Anterior cingulate cortex (tissue), 58 donors: ENCODE data around the gene NDFIP1.
"Not testable (repeated sequence)": the region's sequence is repeated elsewhere in the genome, so short reads cannot be mapped to it uniquely, and the experiment has no call there.

ENCODE experiments used
- DNase-seq, 58 donors: peaks; one replicate each; lab custom pipeline; 2025; lab: John Stamatoyannopoulos, UW

Gene NDFIP1

GRCh38 chr5:142181547-142182163 is 73.1 kb downstream of the NDFIP1 start:
- no peak for DNase-seq

GRCh38 chr5:142182840-142183239 is 74.3 kb downstream of the NDFIP1 start:
- no peak for DNase-seq

DNA sequence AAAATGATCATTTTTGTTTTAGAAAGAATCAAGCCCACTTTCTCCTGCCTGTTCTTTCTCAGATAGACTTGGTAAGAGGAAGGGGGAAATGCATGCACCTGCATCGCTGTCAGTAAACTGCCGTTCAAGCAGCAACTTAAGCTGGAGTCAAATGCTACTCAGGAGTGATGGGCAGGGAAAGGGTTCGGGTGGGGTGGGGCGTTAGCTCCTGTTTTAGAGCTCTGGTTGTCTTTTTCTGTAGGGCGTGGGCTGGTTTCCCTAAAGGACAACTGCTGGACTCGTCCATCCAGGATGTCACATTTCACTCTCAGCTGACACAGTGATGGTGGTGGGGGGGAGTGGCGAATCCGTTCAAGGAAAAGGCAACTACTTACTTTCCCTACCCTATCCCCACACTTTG is 75.0 kb downstream of the NDFIP1 start:
- DNase-seq: no peak

GRCh38 chr5:142184988-142185387 is 76.4 kb downstream of the NDFIP1 start:
- DNase-seq: no peak

GRCh38 chr5:142186514-142186856 is 77.9 kb downstream of the NDFIP1 start:
- DNase-seq: no peak

GRCh38 chr5:142186857-142187594 is 78.4 kb downstream of the NDFIP1 start:
- no peak for DNase-seq

DNA sequence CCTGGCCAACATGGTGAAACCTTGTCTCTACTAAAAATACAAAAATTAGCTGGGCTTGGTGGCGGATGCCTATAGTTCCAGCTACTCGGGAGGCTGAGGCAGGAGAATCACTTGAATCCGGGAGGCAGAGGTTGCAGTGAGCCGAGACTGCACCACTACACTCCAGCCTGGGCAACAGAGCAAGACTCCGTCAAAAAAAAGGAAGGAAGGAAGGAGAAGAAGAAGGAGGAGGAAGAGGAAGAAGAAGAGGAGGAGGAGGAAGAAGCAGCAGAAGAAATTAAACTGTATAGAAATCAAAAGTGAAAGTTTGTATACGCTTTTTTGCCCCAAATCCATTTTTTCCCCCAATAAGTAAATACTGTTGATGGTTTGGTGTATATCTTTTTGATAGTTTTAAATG is 80.1 kb downstream of the NDFIP1 start:
- DNase-seq: not testable (repeated sequence)

- DNase-seq: no peak
Measured at GRCh38 chr5:142189813-142190212, 81.2 kb downstream of the NDFIP1 start.

DNA sequence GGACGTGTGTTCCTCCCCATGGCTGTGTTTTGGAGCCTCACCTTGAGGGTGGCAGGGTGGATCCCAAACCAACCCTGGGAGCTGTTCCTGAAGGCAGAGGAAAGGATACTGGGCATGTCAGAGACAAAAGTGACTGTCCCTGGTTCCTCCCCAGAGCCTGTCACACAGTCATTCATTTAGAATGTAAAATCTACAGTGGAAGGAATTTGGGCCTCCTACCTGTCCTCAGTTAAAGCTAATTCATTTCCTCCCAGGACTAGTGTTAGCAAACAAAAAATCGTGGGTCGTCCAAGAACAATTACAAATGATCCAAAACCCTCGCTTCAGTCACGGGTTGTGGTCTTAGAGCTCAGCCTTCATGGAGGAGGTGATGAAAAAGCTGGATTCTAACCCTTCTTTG is 83.2 kb downstream of the NDFIP1 start:
- DNase-seq: no peak

GRCh38 chr5:142192286-142193113 is 83.9 kb downstream of the NDFIP1 start:
- DNase-seq: no peak

GRCh38 chr5:142193114-142193428 is 84.5 kb downstream of the NDFIP1 start:
- no peak for DNase-seq

- DNase-seq: no peak
Measured at GRCh38 chr5:142197098-142197497, 88.5 kb downstream of the NDFIP1 start.

DNA sequence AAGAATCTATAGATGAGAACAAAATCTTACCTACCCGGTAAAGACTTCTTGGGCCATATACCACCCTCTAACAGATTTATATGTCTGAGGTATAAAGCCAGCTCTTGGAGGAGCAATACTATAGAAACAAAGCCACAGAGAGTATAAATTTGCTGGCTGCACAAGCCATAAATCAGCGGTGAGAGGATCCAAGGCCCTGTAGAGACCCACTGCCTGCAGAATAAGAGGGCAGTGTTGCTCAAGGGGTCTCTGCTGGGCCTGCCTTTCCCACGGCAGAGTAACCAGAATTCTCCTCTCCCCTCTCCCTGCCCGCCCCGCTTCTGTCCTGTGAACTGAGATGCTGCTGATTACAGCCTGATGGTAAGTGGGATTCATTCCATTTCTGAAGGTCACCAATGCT is 89.2 kb downstream of the NDFIP1 start:
- DNase-seq: no peak

DNA sequence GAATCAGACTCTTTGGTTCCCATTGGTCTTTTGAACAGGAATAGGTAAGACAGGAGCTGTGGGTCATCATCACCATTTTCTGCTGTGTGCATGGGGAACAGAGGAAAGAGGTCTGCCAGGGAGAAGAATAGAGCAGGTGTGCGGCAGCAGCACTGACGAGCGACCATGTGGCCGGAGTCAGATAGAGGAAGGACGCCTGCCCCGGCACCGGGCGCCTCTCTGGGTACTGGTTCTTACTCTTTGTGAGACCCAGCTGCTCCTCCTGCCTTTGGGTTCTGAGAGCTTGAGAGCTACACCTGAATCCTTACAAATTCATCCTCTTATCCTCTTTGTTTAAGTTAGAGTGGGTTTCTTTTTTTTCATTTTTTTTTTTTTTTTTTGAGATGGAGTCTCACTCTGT is 90.8 kb downstream of the NDFIP1 start:
- no peak for DNase-seq

GRCh38 chr5:142200387-142200786 is 91.8 kb downstream of the NDFIP1 start:
- no peak for DNase-seq

DNA sequence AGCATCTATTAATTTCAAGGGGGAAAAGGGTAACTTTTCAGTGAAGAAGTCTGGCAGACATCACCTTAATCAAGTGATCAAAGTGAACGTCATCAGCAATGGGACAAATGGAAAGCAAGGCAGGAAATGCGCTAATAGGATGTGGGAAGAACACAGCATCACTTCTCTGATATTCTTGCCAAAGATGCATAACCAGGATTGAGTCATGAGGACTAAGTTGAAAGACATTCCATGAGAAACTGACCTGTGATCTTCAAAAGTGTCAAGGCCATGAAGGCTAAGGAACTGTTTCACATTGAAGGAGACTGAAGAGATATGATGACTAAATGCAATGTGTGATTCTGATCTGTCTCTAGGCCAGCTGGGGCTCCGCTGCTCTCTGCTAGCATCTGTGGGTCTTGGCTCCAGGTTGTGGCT is 92.9 kb downstream of the NDFIP1 start:
- DNase-seq: no peak

- DNase-seq: no peak
Measured at GRCh38 chr5:142202282-142202681, 93.7 kb downstream of the NDFIP1 start.
